HG03342 (cell line): Measurements from ENCODE around the gene XIRP2.
"Not testable (repeated sequence)": the region's sequence is repeated elsewhere in the genome, so short reads cannot be mapped to it uniquely, and the experiment has no call there.

ENCODE experiments used
- ATAC-seq: cut with Tn5 transposase; IDR thresholded peaks from one replicate; pipeline ENCODE4 v1.9.1; 2021; ENCODE audit warnings: mild to moderate bottlenecking, moderate library complexity; ENCODE audit not compliant: unreplicated experiment

XIRP2 gene

GRCh38 chr2:167028503-167028902, 140.2 kb downstream of the XIRP2 start:
- no peak for ATAC-seq

DNA sequence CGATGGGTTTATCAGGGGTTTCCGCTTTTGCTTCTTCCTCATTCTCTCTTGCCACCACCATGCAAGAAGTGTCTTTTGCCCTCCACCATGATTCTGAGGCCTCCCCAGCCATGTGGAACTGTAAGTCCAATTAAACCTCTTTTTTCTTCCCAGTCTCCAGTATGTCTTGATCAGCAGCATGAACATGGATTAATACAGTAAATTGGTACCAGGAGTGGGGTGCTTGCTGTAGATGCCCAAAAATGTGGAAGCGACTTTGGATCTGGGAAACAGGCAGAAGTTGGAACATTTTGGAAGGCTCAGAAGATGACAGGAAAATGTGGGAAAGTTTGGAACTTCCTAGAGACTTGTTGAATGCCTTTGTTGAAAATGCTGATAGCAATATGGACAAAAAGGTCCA, 146.7 kb downstream of the XIRP2 start:
- not testable (repeated sequence) for ATAC-seq

- ATAC-seq, result no peak
Observed at GRCh38 chr2:167048829-167049228, 160.5 kb downstream of the XIRP2 start.

DNA sequence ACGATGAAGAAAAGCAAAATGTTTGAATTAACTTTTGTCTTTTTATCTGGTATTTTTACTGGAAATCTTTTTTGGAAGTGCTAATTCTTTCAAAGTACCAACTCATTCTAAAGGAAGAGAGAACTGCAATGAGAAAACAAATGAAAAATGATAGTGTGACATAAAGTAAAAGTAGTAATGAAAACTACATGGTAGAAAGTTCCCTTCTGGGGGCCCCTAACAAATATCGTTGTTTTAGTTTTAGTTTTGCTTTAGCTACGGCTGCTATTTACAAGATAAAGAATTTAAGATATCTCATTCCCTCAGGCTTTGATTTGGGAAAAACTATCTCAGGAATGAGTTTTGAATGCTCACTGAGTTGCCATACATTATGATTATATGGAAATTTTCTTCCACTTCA, 161.4 kb downstream of the XIRP2 start:
- no peak for ATAC-seq

GRCh38 chr2:167052825-167053224, 164.5 kb downstream of the XIRP2 start:
- no peak for ATAC-seq

GRCh38 chr2:167054881-167055280, 166.6 kb downstream of the XIRP2 start:
- ATAC-seq, result no peak

DNA sequence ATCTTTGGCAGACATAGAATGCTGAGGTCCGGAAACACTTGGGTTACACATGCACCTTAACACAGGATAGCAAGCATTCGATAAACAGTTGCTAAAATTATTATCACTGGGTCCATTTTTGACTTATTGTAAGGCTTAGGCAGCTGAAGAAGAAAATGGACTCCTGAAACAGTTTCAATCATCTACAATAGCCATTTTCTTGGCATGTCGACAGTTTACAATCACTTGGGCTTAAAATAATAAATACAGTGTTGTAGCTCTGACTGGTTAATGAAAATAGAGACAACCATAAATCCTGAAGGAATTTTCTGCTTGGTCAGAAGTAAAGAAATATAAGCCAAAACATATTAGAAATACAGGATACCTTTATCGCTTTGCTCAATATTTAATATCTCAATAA, 169.2 kb downstream of the XIRP2 start:
- no peak for ATAC-seq

GRCh38 chr2:167059173-167059572, 170.9 kb downstream of the XIRP2 start:
- no peak for ATAC-seq

GRCh38 chr2:167069855-167070254, 181.6 kb downstream of the XIRP2 start:
- no peak for ATAC-seq

DNA sequence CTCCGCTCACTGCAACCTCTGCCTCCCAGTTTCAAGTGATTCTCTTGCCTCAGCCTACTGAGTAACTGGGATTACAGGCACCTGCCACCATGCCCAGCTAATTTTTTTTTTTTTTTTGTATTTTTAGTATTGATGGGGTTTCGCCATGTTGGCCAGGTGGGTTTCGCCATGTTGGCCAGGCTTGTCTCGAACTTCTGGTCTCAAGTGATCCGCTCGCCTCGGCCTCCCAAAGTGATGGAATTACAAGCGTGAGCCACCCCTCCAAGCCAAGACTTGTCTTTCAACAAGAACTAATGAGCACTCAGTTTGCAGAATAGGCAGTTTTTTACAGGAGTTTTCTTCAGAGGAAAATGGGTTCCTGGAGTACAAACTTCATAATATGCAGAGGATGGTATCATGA, 187.4 kb downstream of the XIRP2 start:
- not testable (repeated sequence) for ATAC-seq

DNA sequence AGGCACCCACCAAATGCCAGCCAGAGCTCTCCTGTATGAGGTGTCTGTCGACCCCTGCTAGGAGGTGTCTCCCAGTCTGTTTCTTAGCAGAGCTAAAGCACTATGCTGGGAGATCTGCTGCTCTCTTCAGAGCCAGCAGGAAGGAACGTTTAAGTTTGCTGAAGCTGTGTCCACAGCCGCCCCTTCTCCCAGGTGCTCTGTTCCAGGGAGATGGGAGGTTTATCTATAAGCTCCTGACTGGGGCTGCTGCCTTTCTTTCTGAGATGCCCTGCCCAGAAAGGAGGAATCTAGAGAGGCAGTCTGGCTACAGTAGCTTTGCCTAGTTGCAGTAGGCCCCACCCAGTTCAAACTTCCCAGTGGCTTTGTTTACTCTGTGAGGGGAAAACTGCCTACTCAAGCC, 210.7 kb downstream of the XIRP2 start:
- not testable (repeated sequence) for ATAC-seq

DNA sequence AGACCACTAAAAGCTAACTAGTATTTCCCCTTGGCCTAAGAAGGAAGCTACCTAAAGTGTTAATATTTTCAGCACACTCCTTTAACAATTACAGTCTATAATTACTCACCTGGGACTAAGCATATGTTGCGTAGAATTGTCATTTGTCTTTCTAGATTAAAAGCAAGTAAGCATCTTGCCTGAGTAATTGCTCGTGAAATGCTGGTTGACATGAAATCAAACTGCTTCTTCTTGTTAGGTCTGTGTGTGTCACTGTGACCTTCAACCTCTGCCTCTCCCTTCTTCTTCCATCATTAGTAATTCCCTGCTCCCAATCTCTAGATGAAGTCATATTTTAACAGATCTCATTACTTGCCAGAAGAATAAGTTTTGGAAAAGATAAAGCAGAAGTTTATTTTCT, 212.2 kb downstream of the XIRP2 start:
- ATAC-seq, result no peak

DNA sequence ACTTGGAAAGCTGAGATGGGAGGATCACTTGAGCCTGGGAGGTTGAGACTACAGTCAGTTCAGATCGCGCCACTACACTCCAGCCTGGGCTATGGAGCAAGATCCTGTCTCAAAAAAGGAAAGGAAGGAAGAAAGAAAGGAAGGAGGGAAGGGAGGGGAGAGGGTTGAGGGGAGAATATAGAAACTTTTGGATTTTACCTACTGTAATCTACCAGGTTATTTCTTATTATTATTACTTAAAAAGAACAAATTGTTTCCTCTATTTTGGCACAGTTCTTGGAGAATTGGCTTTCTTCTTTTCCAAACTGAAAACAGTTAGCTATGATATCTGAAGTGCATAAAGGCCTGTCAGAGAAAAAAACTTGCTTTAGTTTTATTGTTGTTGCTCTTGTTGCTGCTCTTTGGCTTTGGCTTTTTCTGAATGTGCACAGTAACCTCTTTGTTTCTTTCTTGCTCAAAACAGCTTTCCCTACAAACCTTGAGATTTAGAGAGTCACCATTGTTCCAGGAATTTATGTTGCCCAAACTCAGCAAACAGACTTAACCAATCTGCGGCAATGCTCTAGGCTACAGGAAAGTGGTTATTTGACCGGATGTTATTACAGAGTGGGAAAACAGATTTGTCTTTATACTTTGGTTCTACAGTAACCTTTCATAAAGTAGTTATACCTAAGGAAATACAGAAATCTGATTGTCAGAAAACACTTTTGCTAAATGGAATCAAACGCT, 214.9 kb downstream of the XIRP2 start:
- no peak for ATAC-seq

DNA sequence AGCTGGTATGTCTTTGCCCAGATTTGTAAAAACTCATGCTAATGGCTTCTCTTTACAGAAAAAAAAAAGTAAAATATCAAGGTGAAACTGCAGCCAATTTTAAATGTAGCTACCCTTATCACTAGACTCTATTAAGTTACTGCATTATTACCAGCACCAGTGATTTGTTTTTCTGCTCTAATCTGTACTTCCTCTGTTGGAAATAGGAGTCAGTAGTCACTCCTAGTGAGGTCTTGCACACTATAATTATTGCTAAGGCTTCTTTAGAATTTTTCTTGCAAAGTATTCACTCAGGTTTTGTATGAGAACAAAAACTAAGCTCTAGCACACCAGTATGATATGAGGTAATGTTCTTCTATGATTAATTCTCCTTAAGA, 215.5 kb downstream of the XIRP2 start:
- no peak for ATAC-seq

DNA sequence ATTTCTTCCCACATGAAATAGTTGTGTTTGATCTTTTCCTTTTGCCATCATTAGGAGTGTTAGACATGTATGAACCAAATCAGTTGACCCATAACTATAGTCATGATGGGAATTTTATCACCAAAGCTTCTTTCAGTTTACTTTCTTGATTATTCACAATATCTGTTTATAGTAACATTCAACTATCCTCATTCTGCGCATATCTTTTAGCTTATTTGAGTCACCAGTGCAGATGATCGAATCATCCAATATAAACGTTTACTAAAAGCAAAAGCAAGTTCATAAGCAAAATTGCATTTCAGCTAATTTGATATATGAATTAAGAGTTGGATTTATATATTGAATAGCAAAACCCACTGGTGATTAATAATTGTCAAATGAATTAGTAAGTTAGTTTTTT, 216.4 kb downstream of the XIRP2 start:
- no peak for ATAC-seq

DNA sequence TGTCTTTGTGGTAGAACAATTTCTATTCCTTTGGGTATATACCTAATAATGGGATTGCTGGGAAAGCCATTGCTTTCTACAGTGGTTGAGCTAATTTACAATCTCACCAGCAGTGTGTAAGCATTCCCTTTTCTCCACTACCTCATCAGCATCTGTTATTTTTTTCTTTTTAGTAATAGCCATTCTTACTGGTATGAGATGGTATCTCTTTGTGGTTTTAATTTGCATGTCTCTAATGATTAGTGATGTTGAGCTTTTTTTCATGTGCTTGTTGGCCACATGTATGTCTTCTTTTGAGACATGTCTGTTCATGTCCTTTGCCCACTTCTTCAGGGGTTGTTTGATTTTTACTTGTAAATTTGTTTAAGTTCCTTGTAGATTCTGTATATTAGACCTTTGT, 221.4 kb downstream of the XIRP2 start:
- ATAC-seq, result not testable (repeated sequence)

- ATAC-seq, result no peak
Observed at GRCh38 chr2:167110345-167110744, 222.1 kb downstream of the XIRP2 start.

GRCh38 chr2:167114018-167114417, 225.7 kb downstream of the XIRP2 start:
- ATAC-seq, result no peak

DNA sequence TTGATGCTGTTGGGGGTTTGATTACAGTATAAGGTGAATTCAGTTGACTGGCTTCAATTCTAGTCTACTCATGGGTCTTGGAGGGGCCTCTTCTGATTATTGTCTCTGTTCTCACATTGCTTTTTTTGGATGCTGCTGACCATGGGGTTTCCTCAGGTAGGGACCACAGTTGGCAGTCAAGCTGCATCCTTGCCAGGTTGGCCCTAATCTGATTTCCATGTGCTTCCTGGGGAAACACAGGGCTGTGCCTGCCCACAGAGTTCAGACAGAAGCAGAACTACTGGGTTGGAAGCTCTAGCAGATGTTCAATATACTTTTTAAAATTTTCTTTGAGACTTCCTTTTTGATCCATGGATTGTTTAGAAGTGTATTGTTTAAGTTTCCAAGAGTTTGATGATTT, 227.3 kb downstream of the XIRP2 start:
- ATAC-seq, result no peak

DNA sequence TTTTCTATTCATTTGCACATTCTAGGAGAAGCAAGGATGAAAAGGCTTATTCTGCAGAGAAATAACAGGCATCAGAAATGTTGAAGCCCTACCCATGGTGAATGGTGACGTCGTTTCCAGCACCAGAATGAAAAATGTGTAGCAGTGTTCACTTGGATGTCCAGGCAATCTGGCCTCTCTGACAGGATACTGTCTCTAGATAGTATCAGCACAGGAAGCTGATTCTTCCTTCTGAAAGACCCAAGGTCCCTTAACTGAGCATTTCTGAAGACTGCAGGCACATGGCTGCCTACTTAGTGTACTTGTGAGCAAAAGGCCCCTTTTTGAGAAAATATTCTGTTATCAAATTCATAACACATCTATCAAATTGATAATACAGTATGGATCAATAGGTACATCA, 234.1 kb downstream of the XIRP2 start:
- ATAC-seq, result no peak

- ATAC-seq, result no peak
Observed at GRCh38 chr2:167126165-167126564, 237.9 kb downstream of the XIRP2 start.

- no peak for ATAC-seq
Observed at GRCh38 chr2:167127135-167127534, 238.9 kb downstream of the XIRP2 start.

DNA sequence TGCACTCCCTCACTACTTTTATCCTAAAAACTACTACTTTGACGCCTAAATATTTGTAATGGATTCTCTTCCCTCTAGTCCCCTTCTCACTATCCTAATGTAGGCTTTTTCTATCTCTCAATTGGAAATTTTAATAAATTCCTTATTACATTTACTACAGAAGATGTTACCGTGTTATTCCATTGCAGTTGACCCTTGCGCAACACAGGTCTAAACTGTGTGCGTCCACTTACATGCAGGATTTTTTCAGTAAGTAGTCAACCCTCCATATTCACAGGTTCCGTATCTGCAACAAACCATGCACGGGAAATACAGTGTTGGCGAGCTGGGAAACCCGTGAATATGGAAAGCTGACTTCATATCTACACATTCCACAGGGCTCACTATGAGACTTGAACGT, 239.8 kb downstream of the XIRP2 start:
- no peak for ATAC-seq
